ENCODE data around the gene SLC43A1. TPM values are rescaled to one million over a fixed set of nuclear protein-coding genes. Genes with fewer than 3 reads are reported as not detected.

Gene SLC43A1
- total and polyA plus RNA-seq, 4 donors = 85.6 to 171 (median 107) TPM

DNA sequence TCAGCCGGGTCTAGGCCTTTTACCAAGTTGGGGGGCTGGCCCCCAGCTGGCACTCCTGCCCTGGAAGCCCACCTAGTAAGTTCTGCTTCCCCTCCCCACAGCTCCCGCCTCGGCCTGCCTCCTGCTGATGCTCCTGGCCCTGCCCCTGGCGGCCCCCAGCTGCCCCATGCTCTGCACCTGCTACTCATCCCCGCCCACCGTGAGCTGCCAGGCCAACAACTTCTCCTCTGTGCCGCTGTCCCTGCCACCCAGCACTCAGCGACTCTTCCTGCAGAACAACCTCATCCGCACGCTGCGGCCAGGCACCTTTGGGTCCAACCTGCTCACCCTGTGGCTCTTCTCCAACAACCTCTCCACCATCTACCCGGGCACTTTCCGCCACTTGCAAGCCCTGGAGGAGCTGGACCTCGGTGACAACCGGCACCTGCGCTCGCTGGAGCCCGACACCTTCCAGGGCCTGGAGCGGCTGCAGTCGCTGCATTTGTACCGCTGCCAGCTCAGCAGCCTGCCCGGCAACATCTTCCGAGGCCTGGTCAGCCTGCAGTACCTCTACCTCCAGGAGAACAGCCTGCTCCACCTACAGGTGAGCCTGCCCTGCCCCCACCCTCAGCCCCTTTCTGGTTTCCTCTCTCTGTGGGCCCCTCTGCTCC lies 47.9 kb downstream of the SLC43A1 start:
- WGBS = 90% methylated on average over 23 of the region's 23 CpGs
- TF ChIP-seq GABPA (IDR thresholded peaks at IDR 0.05 in 1 of 2, conservative IDR thresholded peaks at IDR 0.05 in 1 of 2) (no peak), FOXA1 (IDR thresholded peaks at IDR 0.05) (no peak), RAD21 (IDR thresholded peaks at IDR 0.05) (no peak), FOXA2 (IDR thresholded peaks at IDR 0.05) (no peak), NR2F2 (IDR thresholded peaks at IDR 0.05) (no peak), YY1 (IDR thresholded peaks at IDR 0.05) (no peak), RXRA (IDR thresholded peaks at IDR 0.05) (no peak), EGR1 (IDR thresholded peaks at IDR 0.05; ENCODE audit: low read depth in 2 of 2) (no peak), SP1 (IDR thresholded peaks at IDR 0.05) (no peak), JUND (IDR thresholded peaks at IDR 0.05) (no peak), HNF4G (IDR thresholded peaks at IDR 0.05) (no peak)
- TF ChIP-seq, protein P1, sequence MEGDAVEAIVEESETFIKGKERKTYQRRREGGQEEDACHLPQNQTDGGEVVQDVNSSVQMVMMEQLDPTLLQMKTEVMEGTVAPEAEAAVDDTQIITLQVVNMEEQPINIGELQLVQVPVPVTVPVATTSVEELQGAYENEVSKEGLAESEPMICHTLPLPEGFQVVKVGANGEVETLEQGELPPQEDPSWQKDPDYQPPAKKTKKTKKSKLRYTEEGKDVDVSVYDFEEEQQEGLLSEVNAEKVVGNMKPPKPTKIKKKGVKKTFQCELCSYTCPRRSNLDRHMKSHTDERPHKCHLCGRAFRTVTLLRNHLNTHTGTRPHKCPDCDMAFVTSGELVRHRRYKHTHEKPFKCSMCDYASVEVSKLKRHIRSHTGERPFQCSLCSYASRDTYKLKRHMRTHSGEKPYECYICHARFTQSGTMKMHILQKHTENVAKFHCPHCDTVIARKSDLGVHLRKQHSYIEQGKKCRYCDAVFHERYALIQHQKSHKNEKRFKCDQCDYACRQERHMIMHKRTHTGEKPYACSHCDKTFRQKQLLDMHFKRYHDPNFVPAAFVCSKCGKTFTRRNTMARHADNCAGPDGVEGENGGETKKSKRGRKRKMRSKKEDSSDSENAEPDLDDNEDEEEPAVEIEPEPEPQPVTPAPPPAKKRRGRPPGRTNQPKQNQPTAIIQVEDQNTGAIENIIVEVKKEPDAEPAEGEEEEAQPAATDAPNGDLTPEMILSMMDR (IDR thresholded peaks at IDR 0.05; ENCODE audit: low read depth, low read length, missing input control) = no peak
- TF ChIP-seq, protein P2, sequence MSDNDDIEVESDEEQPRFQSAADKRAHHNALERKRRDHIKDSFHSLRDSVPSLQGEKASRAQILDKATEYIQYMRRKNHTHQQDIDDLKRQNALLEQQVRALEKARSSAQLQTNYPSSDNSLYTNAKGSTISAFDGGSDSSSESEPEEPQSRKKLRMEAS (IDR thresholded peaks at IDR 0.05) = no peak
- TF ChIP-seq, protein P3, sequence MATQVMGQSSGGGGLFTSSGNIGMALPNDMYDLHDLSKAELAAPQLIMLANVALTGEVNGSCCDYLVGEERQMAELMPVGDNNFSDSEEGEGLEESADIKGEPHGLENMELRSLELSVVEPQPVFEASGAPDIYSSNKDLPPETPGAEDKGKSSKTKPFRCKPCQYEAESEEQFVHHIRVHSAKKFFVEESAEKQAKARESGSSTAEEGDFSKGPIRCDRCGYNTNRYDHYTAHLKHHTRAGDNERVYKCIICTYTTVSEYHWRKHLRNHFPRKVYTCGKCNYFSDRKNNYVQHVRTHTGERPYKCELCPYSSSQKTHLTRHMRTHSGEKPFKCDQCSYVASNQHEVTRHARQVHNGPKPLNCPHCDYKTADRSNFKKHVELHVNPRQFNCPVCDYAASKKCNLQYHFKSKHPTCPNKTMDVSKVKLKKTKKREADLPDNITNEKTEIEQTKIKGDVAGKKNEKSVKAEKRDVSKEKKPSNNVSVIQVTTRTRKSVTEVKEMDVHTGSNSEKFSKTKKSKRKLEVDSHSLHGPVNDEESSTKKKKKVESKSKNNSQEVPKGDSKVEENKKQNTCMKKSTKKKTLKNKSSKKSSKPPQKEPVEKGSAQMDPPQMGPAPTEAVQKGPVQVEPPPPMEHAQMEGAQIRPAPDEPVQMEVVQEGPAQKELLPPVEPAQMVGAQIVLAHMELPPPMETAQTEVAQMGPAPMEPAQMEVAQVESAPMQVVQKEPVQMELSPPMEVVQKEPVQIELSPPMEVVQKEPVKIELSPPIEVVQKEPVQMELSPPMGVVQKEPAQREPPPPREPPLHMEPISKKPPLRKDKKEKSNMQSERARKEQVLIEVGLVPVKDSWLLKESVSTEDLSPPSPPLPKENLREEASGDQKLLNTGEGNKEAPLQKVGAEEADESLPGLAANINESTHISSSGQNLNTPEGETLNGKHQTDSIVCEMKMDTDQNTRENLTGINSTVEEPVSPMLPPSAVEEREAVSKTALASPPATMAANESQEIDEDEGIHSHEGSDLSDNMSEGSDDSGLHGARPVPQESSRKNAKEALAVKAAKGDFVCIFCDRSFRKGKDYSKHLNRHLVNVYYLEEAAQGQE (IDR thresholded peaks at IDR 0.05) = no peak

DNA sequence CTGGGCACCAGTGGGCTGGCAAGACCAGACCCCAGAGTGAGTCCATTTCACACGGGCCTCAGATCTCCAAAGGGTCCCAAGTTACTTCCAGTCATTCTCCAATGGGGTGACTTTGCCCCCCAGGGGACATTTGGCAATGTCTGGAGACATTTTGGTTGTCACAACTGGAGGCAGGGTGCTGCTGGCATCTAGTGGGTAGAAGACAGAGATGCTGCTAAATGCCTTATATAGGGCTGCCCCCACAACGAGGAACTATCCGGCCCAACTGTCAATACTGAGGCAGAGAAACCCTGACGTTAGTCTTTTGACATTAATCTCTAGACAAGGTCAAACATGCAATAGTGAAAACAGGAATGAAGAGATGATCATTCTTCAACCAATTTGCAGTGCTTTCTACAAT lies 48.8 kb downstream of the SLC43A1 start:
- H3K4me1 ChIP-seq (ENCODE audit: control insufficient read depth in 4 of 4, insufficient read depth in 4 of 4, low read length in 3 of 4) = peaks cover 0 to 15% (median 12%) of the 10 kb centered on the region in 4 donors
- no peak for DNase-seq (ENCODE audit: low spot score)

More for the DNA sequence above, 47.9 kb downstream of the SLC43A1 start:
- no peaks in the 10 kb centered on the region for H3K9me3 ChIP-seq (ENCODE audit: control insufficient read depth in 4 of 4, low read length in 3 of 4)
- no peak overlapping the region for H3K9ac ChIP-seq (ENCODE audit: low read depth in 1 of 2, low read length in 2 of 2)
- H3K27me3 ChIP-seq (ENCODE audit: control insufficient read depth in 4 of 4, insufficient read depth in 4 of 4, low read length in 3 of 4) = no peaks in the 10 kb centered on the region
- H3K36me3 ChIP-seq (ENCODE audit: control insufficient read depth in 4 of 4, insufficient read depth in 3 of 4, low read depth in 1 of 4, low read length in 3 of 4) = peaks cover 0 to 16% (median 3%) of the 10 kb centered on the region in 4 donors
- H3K4me1 ChIP-seq (ENCODE audit: control insufficient read depth in 4 of 4, insufficient read depth in 4 of 4, low read length in 3 of 4) = peaks cover 0 to 11% (median 7%) of the 10 kb centered on the region in 4 donors
- H3K4me3 ChIP-seq (ENCODE audit: low read depth in 1 of 3, low read length in 3 of 3) = no peak overlapping the region
- DNase-seq (ENCODE audit: low spot score) = no peak
- H3K27ac ChIP-seq (ENCODE audit: low read depth in 1 of 2, low read length in 2 of 2) = no peak overlapping the region

More for the DNA sequence above, 48.8 kb downstream of the SLC43A1 start:
- no peaks in the 10 kb centered on the region for H3K27me3 ChIP-seq (ENCODE audit: control insufficient read depth in 4 of 4, insufficient read depth in 4 of 4, low read length in 3 of 4)
- H3K4me3 ChIP-seq (ENCODE audit: low read depth in 1 of 3, low read length in 3 of 3) = no peak overlapping the region
- no peak overlapping the region for H3K9ac ChIP-seq (ENCODE audit: low read depth in 1 of 2, low read length in 2 of 2)
- no peaks in the 10 kb centered on the region for H3K9me3 ChIP-seq (ENCODE audit: control insufficient read depth in 4 of 4, low read length in 3 of 4)
- WGBS = 58% methylated on average over 4 of the region's 4 CpGs
- H3K36me3 ChIP-seq (ENCODE audit: control insufficient read depth in 4 of 4, insufficient read depth in 3 of 4, low read depth in 1 of 4, low read length in 3 of 4) = peaks cover 0 to 16% (median 3%) of the 10 kb centered on the region in 4 donors
- no peak for TF ChIP-seq FOXA1 (IDR thresholded peaks at IDR 0.05)
- TF ChIP-seq EGR1 (IDR thresholded peaks at IDR 0.05; ENCODE audit: low read depth in 2 of 2) = no peak
- TF ChIP-seq HNF4G (IDR thresholded peaks at IDR 0.05) = no peak
- TF ChIP-seq RAD21 (IDR thresholded peaks at IDR 0.05) = peak in 1 of 2 donors; percentile 5
- H3K27ac ChIP-seq (ENCODE audit: low read depth in 1 of 2, low read length in 2 of 2) = no peak overlapping the region

Data from liver (tissue), 9 donors.